Endothelial cell of umbilical vein (primary cell): Measurements from ENCODE around the gene TAS1R1.

Experiments used
- EZH2 ChIP-seq: IDR thresholded peaks from 2 replicates; pipeline ENCODE4 v1.6.1; 2012; ENCODE audit warnings: borderline replicate concordance, low read depth, mild to moderate bottlenecking, moderate library complexity, low read length, inconsistent platforms; ENCODE audit not compliant: severe bottlenecking
- GATA2 ChIP-seq: IDR thresholded peaks from 2 replicates; pipeline ENCODE4 v1.7.0; 2011; ENCODE audit warnings: low read depth, mild to moderate bottlenecking, moderate library complexity, mixed read lengths, low read length; ENCODE audit not compliant: insufficient read length, insufficient read depth
- JUN ChIP-seq: IDR thresholded peaks from 2 replicates; pipeline ENCODE4 v1.6.1; 2011; ENCODE audit warnings: borderline replicate concordance, low read depth; ENCODE audit not compliant: insufficient read length, insufficient read depth
- POLR2A ChIP-seq: IDR thresholded peaks from 2 replicates; pipeline ENCODE4 v1.6.1; 2012; ENCODE audit warnings: low read depth, mild to moderate bottlenecking, control low read depth, low read length
- POLR2AphosphoS5 ChIP-seq: IDR thresholded peaks from 2 replicates; pipeline ENCODE4 v1.6.1; 2012; ENCODE audit warnings: low read depth, mild to moderate bottlenecking, control low read depth, low read length, moderate library complexity; ENCODE audit not compliant: insufficient read depth
- TF ChIP-seq, protein P1 (sequence below), 2 donors: IDR thresholded peaks; 1 replicate in 1 of 2; 2 replicates in 1 of 2; pipeline ENCODE4 v1.5.1; 2011; ENCODE audit warnings: low read length in 2 of 2, mild to moderate bottlenecking in 2 of 2, moderate library complexity in 2 of 2, control low read depth in 1 of 2, inconsistent platforms in 1 of 2, low read depth in 1 of 2; ENCODE audit not compliant: insufficient read depth in 1 of 2; ENCODE audit errors: extremely low read depth in 1 of 2

DNA sequence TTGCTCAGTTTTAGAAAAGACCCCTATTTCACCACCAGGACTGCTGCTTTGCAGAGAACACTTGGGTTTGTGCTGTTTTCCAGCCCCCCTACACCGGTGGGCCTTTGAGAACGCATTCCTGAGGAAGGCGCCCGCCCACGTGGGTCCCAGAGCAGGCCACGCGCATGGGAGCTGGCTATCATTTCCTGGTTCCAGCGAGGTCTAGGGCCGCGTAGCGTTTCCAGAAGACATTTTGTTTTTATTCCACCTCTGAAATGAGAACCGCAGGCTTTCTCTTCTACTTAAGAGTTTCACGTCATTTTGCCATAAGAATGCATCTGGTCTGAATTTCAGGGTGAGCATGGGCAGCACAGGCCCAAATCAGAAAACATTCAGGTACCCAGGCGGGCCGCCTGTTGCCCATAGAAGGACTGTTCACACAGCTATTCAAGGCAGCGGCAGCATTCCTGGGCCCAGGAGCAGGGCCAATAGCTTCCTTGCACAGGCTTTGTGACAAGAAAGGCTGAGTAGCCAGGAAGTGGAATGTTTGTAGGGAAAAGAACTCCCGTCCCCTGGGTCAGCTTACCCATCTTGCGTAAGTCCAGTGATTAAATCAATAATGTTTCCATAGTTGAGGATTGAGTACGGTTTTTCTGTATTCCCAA, 48.9 kb downstream of the TAS1R1 start:
- TF ChIP-seq EZH2: no peak
- TF ChIP-seq, protein P1, sequence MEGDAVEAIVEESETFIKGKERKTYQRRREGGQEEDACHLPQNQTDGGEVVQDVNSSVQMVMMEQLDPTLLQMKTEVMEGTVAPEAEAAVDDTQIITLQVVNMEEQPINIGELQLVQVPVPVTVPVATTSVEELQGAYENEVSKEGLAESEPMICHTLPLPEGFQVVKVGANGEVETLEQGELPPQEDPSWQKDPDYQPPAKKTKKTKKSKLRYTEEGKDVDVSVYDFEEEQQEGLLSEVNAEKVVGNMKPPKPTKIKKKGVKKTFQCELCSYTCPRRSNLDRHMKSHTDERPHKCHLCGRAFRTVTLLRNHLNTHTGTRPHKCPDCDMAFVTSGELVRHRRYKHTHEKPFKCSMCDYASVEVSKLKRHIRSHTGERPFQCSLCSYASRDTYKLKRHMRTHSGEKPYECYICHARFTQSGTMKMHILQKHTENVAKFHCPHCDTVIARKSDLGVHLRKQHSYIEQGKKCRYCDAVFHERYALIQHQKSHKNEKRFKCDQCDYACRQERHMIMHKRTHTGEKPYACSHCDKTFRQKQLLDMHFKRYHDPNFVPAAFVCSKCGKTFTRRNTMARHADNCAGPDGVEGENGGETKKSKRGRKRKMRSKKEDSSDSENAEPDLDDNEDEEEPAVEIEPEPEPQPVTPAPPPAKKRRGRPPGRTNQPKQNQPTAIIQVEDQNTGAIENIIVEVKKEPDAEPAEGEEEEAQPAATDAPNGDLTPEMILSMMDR (IDR thresholded peaks at IDR 0.05; ENCODE audit: extremely low read depth in 1 of 2, insufficient read depth in 1 of 2, low read depth in 1 of 2, low read length in 2 of 2): no peak
- peak; percentile 33 for TF ChIP-seq GATA2
- TF ChIP-seq POLR2AphosphoS5: peak; percentile 58
- no peak for TF ChIP-seq JUN
- TF ChIP-seq POLR2A: no peak
